IPS DF 4.7 (cell line): ENCODE data around the gene HIGD1A.

Source experiments
- DNase-seq: peaks from one replicate; pipeline ENCODE4 v3.0.0-alpha.2; 2013; ENCODE audit warnings: low spot score; ENCODE audit errors: extremely low read depth

HIGD1A gene

DNA sequence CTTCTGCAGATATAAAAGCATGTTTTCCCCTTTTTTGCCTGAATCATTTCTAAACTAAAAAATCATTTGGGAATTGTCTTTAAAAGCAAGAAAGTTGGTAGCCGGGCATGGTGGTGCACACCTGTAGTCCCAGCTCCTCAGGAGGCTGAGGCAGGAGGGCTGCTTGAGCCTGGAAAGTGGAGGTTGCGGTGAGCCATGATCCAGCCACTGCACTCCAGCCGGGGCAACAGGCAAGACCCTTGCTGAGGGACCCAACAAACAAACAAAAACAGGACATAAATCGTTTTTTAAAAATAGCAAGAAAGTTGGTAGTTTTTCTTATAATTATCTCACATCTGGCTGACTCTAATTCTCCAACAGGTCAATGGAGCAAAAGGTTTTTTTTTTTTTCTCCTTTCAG, 2.5 kb downstream of the HIGD1A start:
- no peak for DNase-seq

DNA sequence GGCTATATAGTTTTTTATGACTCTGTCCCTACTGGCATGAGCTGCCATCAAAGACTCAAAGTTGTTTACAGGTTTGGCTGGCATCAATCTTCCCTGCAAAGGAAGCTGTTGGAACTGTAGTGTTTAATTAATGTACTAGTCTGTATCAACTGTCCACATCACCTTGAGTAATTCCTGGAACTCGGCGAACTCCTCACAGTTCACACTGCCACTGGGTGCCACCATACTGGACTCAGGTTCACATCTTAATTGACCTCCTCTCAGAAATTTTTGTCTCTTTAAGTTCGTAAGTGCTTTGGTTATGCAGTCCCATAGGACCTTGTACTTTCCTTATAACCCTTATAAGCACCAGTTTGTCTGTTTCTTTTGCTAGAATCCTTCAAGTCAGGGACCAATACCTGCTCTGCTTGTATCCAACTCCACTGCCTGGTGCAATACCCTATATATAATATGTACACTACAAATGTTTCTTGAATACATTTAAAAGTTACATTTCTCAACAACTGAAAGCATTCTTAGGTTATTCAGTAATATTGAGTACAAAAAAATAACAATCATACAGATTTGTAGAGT, 3.2 kb downstream of the HIGD1A start:
- DNase-seq: no peak

DNA sequence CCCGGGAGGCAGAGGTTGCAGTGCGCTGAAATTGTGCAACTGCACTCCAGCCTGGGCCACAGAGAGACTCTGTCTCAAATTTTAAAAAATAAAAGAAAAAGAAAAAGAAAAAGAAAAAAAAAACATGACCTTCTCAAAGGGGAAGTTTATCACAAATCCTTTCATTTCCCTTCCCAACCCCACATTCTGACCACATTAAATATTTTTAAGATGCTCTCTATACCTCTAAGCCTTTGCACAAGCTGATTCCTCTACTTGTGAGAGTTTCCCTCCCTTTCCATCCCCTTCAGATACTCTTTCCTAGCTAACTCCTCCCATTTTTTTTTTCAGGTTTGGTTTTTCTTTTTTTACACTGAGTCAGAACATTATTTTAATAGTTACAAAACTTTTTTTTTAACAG, 4.0 kb downstream of the HIGD1A start:
- DNase-seq: no peak

DNA sequence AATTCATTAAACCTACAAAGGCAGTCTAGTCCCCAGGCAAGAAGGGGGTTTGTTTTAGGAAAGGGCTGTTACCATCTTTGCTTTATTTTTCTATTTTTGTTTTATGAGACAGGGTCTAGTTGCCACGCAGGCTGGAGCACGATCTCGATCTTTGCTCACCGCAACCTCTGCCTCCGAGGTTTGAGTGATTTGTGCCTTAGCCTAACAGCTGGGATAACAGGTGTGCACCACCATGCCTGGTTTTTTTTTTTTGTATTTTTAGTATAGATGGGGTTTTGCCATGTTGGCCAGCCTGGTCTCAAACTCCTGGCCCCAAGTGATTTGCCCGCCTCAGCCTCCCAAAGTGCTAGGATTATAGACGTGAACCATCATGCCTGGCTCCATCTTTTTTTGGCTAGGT, 4.9 kb downstream of the HIGD1A start:
- DNase-seq: no peak

DNA sequence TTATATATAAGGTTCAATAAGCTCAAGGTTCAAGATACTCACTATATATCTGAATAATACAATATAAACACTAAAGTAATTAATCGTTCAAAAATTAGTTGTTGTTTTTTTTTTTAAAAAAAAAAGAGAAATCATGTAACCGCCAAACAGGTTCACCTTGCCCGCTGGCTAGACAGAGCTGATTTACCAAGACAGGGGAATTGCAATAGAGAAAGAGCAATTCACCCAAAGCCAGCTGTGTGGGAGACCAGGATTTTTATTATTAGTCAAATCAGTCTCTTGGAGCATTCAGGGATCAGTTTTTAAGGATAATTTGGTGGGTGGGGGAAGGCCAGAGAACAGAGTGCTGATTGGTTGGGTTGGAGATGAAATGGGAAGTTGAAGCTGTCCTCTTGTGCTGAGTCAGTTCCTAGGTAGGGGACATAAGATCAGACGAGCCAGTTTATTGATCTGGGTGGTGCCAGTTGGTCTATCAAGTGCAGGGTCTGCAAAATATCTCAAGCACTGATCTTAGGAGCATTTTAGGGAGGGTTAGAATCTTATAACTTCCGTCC, 7.9 kb downstream of the HIGD1A start:
- DNase-seq: no peak

DNA sequence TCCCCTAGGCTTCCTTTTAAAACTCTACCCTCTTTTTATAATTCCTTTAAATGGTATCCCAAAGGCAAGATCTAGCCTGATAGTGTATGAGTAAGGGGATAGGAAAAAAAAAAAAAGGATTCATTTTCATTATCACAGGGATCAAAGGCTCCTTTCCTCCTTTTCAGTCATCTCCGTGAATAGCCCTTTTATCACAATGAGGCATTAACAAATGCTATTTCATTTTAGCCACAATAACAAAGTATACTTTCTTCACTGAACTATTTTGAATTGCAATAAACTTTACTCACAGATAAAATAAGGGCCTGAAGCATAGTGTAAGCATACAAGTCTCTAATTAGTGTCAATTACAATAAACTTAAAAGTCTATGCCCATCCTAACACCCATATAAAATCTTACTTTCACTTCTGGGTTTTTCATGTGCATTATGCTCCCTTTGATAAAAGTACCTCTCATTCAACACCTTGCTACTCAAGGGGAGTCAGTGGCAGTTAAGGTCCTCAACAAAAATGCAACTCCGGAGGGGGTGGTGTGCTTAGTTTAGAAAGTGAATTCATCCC, 8.6 kb downstream of the HIGD1A start:
- no peak for DNase-seq

DNA sequence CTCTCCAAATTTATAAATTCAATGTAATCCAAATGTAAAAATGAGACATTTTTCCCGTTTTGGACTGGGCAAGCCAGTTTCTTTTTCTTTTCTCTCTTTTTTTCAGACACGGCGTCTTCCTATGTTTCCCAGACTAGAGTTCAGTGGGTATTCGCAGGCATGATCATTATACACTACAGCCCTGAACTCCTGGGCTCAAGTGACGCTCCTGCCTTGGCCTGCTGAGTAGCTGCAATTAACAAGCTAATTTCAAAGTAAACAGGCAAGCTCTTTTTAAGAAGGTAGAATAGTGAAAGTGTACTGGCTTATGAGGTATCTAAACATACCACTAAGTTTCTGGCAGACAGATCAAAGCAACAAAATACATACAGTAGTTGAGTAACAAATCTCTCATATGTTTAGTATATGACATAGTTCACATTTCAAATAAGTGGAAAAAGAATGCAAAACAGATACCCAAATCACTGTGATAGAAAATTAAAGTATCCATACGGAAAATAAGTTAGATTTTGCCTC, 13.5 kb downstream of the HIGD1A start:
- no peak for DNase-seq

DNA sequence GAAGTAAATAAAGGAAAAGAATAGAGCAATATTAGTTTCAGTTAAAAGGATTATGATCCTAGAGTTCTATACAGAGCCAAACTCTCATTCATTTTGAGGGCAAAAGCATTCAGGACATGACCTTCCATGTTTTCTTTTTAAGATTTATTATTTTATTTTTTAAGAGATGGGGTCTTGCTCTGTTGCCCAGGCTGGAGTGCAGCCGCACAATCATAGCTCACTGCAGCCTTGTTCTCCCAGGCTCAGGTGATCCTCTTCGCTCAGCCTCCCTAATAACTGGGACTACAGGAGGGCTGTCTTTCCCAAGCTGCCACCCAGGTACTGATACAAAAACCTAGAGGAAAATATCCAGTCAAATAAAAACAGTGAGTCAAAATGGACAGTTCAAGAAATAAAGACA, 17.7 kb downstream of the HIGD1A start:
- DNase-seq: no peak

DNA sequence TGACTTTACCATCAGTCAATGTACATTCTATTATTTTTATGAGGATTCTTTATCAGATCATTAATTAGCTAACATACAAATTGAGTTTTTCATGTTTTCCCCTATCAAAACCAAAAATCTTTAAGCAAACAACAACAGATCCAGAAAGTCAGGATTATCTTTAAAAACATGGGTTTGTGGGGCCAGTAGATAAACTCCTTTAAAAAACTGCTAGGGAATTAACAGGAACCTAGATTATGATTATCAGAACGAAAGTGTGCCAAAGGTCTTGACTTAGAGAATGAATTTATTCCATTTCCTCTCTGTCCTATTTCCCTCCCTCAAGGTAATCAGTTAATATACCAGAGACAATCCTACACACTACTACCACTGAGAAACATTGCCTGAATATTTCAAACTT, 18.1 kb downstream of the HIGD1A start:
- no peak for DNase-seq

DNA sequence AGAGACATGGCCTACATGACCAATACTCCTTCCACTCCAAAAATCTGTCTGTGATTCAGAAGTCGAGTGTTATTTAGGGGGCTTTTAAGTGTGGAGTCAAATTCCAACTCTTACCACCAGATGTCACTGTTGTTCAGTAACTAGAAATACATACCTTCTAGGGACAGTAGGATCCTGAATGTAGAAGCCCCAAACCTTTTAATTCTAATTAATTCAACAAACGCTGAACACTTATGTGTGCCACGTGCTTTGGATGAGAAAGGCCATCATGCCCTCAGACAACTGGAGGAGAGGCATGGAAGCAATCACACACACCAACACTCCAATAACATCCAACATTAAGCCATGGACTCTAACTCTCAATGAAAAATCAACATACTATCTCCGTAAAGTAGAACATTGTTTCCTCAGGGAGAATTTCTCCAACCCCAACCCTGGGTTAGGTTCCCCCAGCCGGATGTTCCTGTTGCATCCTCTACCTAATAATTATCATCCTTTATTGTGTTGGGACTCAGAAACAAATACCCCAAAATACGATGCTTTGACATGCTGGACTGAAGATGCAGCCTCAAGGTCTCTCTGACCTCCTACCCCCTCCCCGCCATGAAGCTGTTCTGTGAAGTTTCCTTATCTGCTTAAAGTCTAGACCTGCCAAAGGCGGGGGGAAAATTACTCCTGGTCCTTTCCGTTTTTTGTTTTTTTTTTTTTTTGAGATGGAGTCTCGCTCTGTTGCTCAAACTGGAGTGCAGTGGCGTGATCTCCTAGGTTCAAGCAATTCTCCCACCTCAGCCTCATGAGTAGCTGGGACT, 23.2 kb downstream of the HIGD1A start:
- DNase-seq: peak; percentile 69

DNA sequence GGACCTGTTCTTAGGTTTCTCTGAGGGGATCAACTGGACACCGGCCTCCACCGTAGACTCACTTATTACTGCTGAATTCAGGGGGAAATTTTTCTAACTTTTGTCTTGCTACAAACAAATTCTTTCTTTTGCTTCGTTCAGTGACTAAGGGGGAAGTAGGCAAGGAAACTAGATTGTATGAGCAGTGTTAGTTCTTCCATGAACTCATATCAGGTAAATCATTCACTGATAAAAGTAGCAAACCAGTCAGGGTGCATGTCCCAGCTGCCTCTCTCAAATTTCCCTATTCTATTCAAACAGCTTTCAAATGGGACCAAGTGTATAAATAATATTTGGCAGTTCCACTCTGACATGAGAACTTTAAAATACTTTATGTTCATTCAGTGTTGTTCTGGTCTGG, 23.9 kb downstream of the HIGD1A start:
- no peak for DNase-seq

DNA sequence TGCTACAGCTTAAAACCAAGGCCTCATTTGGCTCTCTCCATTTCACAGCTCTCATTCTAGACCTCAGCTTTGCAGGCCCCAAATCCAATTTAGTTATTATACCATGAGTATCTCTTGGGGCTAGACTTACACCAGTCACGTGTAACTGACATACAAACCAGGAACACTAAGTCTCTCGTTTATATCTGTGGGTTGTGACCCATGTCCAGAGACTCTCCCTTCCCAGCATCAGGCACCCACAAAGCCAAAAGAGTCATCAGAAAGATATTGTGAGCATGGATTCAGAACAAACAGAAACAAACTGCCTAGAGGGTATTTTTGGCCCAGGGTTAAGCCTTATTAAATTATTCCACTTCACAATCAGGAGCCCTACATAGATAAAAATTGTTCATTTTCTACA, 25.6 kb downstream of the HIGD1A start:
- no peak for DNase-seq

DNA sequence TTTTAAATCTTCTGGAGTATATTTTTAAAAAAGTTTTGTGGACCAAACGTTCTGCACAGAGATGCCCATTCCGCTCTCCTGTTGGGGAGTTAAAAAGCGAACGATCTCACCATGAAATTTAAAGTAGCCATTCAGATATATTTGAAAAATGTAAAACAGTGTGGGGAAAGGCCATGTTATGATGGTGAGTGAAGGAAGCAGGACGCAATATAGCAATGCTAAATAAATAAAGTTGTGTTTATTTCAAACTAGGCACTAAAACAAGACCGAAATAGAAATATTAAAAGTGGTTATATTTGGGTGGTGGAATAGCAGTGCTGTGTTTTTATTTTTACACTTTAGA, 30.9 kb downstream of the HIGD1A start:
- DNase-seq: no peak

DNA sequence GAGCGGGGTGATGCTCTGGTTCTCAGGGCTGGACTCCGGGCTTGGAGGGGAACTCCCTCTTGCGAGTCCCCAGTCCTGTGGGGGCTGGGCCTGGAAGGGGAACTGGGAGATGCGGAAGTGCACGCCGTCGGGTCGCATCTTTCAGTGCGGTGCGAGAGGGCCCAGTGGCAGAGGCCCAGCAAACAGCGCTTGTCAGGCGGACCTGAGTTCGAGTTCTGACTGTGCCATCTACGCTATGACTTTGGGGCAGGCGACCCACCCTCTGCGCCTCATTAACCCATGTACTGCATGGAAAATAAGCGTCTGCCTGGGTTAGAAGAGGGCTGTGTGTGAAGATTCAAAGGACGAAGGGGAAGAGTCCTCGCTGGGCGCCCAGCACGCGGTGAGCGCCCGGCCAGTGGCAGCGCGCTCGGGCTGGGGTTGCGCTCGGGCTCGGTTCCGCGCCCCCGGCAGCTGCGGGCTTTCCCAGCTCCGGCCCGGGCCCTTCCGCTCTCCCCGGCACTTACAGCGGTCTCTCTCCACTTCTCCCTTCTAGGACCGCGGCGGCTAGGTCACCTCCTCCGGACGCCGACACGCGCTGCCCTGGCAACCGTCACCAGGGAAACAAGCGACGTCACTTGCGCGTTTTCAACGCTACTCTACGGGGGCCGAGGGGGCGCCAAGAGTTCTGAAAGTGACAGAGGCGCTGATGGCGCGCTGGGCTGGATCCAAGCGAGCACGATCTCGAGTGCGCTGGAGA, 31.5 kb downstream of the HIGD1A start, which contains the start of gene CCDC13:
CCDC13 (minus strand) TSS at position 584 of the 739 bp plus-strand sequence. CDS start 14,908 bp downstream, outside the sequence.
- peak; percentile 76 for DNase-seq

DNA sequence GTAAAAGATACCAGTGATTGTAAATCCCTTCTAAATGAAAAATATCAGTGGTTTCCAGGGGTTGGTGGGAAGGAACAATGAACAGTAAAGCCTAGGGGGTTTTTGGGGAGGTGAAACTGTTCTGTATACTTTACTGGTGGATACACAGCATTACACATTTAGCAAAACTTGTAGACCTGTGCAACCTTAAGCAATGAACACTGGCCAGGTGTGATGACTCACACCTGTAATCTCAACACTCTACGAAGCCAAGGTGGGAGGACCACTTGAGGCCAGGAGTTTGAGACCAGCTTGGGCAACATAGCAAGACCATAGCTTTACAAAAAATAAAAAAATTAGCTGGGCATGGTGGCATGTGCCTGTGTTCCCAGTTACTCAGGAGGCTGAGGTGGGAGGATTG, 33.0 kb downstream of the HIGD1A start:
- no peak for DNase-seq

DNA sequence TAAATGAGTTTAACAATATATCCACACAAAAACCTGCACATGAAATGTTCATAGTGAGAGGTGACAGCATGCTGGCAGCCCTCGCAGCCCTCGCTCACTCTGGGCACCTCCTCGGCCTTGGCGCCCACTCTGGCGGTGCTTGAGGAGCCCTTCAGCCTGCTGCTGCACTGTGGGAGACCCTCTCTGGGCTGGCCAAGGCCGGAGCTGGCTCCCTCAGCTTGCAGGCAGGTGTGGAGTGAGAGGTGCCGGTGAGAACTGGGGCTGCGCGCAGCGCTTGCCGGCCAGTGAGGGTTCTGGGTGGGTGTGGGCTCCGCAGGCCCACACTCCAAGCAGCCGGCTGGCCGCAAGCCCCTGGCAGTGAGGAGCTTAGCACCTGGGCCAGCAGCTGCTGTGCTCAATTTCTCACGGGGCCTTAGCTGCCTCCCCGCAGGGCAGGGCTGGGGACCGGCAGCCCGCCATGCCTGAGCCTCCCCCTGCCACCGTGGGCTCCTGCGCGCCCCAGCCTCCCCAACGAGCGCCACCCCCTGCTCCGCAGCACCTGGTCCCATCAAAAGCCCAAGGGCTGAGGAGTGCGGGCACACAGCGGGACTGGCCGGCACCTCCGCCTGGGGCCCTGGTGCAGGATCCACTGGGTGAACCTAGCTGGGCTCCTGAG, 34.7 kb downstream of the HIGD1A start:
- no peak for DNase-seq

DNA sequence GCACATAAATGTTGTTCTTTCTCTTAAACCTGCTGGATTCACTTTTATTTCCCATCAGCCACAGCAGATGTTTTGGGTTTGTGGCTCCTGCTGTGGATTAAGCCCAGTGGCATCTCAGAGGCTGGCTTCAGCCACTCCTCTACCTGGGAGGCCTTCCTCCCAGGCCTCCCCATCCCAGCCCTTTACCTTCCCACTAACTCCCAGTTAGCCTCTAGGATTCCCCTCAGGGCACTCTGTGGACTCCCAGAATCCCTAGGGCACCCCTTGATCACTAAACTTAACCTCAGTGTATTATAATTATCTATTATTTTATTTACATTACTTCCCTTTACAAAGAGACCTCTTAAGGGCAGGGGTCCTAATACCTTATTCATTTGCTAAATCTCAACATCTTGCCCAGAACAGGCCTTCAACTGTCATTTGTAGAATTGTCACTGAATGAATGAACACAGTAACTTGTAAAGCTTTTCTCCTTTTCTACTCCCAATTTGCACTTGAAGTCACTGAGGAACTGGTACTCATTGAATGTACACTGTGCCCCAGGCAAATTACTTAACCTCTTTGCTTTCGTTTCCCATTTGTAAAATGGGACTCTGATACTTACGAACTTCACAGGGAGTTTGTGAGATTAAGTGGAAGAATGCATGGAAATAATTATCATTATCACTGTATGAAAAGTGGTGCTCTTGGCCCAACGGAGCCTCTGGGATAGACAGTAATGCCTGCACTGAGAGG, 39.6 kb downstream of the HIGD1A start:
- no peak for DNase-seq

DNA sequence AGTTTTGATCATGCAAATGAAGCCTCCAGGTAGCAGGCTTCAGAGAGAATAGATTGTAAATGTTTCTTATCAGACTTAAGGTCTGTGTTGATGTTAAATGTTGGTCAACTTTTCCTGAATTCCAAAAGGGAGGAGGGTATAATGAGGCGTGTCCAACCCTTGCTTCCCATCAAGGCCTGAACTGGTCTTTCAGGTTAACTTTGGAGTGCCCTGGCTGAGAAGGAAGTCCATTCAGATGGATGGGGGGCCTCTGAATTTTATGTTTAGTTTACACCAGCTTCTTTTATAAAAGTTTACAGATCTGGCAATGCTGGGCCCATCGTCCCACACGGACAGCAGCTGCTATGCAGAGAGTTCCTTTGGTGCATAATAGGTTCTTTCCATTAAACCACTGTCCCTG, 40.2 kb downstream of the HIGD1A start:
- no peak for DNase-seq

DNA sequence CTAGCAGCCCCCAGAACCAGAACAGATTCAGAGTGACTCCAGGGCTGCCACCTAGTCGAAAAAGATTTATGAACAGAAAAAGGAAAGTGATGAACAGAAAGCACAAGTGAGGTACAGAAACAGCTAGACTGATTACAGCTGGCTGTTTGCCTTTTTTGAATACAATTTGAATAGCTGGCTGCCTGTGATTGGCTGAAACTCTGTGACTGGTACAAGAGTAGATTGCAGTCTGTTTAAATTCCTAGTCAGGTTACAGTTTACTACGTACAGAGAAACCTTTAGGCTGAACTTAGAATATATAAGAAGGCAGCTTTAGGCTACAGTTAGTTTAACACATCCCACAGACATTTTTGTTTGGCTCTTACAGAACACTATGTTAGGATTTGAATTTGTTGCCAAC, 41.3 kb downstream of the HIGD1A start:
- DNase-seq: no peak

DNA sequence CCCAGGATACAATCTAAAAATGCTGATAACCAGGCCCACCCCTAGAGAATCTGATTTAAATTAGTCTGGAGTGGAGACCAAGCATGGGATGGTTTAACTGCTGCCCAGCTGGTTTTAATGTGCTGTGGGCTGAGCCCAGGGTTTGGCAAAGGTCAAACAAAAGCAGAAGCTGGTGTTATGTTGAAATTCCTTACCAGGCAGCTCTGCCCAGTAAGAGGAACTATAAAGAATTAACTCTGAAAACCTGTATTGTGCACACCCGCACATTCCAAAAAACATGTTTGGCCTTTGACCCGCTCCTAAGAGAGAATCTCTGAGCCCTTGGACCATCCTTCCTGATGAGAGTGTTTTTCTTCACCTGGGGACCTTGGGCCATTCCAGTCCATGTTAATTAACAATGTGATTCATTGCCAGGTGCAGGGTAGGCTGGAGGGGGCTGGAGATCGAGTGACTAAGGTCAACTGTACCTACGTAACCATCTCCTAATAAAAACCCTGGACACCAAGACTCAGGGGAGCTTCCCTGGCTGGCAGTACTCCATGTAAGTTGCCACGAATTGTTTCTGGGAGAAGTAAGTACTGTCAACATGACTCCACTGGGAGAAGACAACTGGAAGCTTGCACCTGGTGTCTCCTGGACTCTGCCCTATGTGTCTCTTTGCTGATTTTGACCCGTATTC, 42.1 kb downstream of the HIGD1A start:
- DNase-seq: no peak
